Lung (tissue), 12 donors: ENCODE data around the gene FSD1L. TPM values are rescaled to one million over a fixed set of nuclear protein-coding genes. Genes with fewer than 3 reads are reported as not detected.

Experiments used
- ATAC-seq: fragments of 200-7000 bp; cut with Tn5 transposase; one replicate; pipeline ENCODE4 v1.9.1; 2020; ENCODE audit warnings: moderate number of reproducible peaks; ENCODE audit not compliant: insufficient read depth, low FRiP score
- DNase-seq, 3 donors: peaks; one replicate each; pipeline ENCODE4 v3.0.0-alpha.2; 2013 to 2017
- H3K27ac ChIP-seq, 2 donors: one replicate each; pipeline ENCODE4 v1.5.1; 2013; ENCODE audit warnings: mild to moderate bottlenecking in 2 of 2, moderate library complexity in 2 of 2, control low read depth in 1 of 2, inconsistent platforms in 1 of 2, low read depth in 1 of 2, low read length in 1 of 2
- H3K27me3 ChIP-seq, 3 donors: one replicate each; pipeline ENCODE4 v1.5.1; 2013; ENCODE audit warnings: low read length in 2 of 3; ENCODE audit not compliant: control insufficient read depth in 3 of 3, insufficient read depth in 3 of 3
- H3K36me3 ChIP-seq, 4 donors: one replicate each; pipeline ENCODE4 v1.5.1; 2013; ENCODE audit warnings: low read length in 4 of 4, mild to moderate bottlenecking in 1 of 4, moderate library complexity in 1 of 4; ENCODE audit not compliant: control insufficient read depth in 4 of 4, insufficient read depth in 4 of 4
- H3K4me1 ChIP-seq, 5 donors: one replicate each; pipeline ENCODE4 v1.5.1; 2013; ENCODE audit warnings: low read length in 5 of 5, mild to moderate bottlenecking in 2 of 5, moderate library complexity in 1 of 5; ENCODE audit not compliant: control insufficient read depth in 5 of 5, insufficient read depth in 5 of 5
- H3K4me3 ChIP-seq: one replicate; pipeline ENCODE4 v1.5.1; 2013; ENCODE audit warnings: mild to moderate bottlenecking, control low read depth, moderate library complexity
- H3K9ac ChIP-seq, 2 donors: one replicate each; pipeline ENCODE4 v1.5.1; 2013; ENCODE audit warnings: low read length in 2 of 2, control low read depth in 1 of 2; ENCODE audit not compliant: insufficient read depth in 1 of 2
- H3K9me3 ChIP-seq, 4 donors: one replicate each; pipeline ENCODE4 v1.5.1; 2013; ENCODE audit warnings: low read length in 3 of 4, mild to moderate bottlenecking in 1 of 4, moderate library complexity in 1 of 4; ENCODE audit not compliant: control insufficient read depth in 4 of 4, insufficient read depth in 3 of 4
- CTCF ChIP-seq: IDR thresholded peaks from 2 replicates; pipeline ENCODE4 v1.5.1; 2012; ENCODE audit warnings: mild to moderate bottlenecking; ENCODE audit errors: control extremely low read depth, extremely low read depth
- WGBS, 2 donors: extraction: QIAGEN DNeasy Blood & Tissue Kit; methylation state at CpG; one replicate each; pipeline ENCODE4 v1.1.7; 2013; 5-methylcytosine and 5-hydroxymethylcytosine counted together
- polyA plus RNA-seq, 2 donors: library from polyadenylated mRNA; stranded (reverse); fragments of 200-250 nt; gene quantifications; one replicate each; pipeline ENCODE4 v1.2.1, GENCODE V29; 2013
- total RNA-seq, 2 donors: library from RNA; depleted of rRNA in 1 of 2; stranded (reverse); fragments of >200 nt in 1 of 2; gene quantifications; one replicate each; pipeline ENCODE4 v1.2.1, GENCODE V29; 2014 to 2021
- donor health status: control.
- donor health status: control.
- donor health status: Bipolar disorder and iron deficiency.
- donor health status: healthy.
- donor health status: DM: yes; HTN: yes; CAD: no.

Gene FSD1L
- total and polyA plus RNA-seq, 4 donors, result 2.5 to 18.8 (median 5.7) TPM

GRCh38 chr9:105431424-105432246 is 16.2 kb upstream of the FSD1L start:
- H3K4me3 ChIP-seq, result no peak overlapping the region
- no peaks in the 10 kb centered on the region for H3K36me3 ChIP-seq
- peaks cover 0 to 3% (median 0%) of the 10 kb centered on the region in 5 donors for H3K4me1 ChIP-seq
- ATAC-seq (no peak), DNase-seq (no peak)
- H3K27ac ChIP-seq, result no peak overlapping the region
- peaks cover 0 to 1% (median 0%) of the 10 kb centered on the region in 4 donors for H3K9me3 ChIP-seq
- TF ChIP-seq CTCF, result no peak
- 82 to 85% methylated on average over 9 of the region's 9 CpGs for WGBS, 2 donors
- no peaks in the 10 kb centered on the region for H3K27me3 ChIP-seq
- no peak overlapping the region for H3K9ac ChIP-seq

- Histone ChIP-seq H3K4me3 (no peak overlapping the region), H3K27ac (no peak overlapping the region), H3K27me3 (no peaks in the 10 kb centered on the region), H3K36me3 (no peaks in the 10 kb centered on the region), H3K9me3 (peaks cover 0 to 1% (median 0%) of the 10 kb centered on the region in 4 donors), H3K4me1 (peaks cover 0 to 3% (median 0%) of the 10 kb centered on the region in 5 donors), H3K9ac (no peak overlapping the region)
- 81 to 93% methylated on average over 2 of the region's 2 CpGs for WGBS, 2 donors
- no peak for DNase-seq
- TF ChIP-seq CTCF, result no peak
- no peak for ATAC-seq
Measured at GRCh38 chr9:105432247-105432842, 15.5 kb upstream of the FSD1L start.

GRCh38 chr9:105435453-105435852 is 12.4 kb upstream of the FSD1L start:
- no peak for TF ChIP-seq CTCF
- 89 to 99% methylated on average over 3 of the region's 3 CpGs for WGBS, 2 donors
- no peak overlapping the region for H3K9ac ChIP-seq
- no peak for ATAC-seq
- no peak overlapping the region for H3K27ac ChIP-seq
- no peak for DNase-seq
- H3K27me3 ChIP-seq, result no peaks in the 10 kb centered on the region
- peaks cover 0 to 9% (median 0%) of the 10 kb centered on the region in 5 donors for H3K4me1 ChIP-seq
- H3K36me3 ChIP-seq, result no peaks in the 10 kb centered on the region
- H3K9me3 ChIP-seq, result peaks cover 0 to 1% (median 0%) of the 10 kb centered on the region in 4 donors
- no peak overlapping the region for H3K4me3 ChIP-seq
